ENCODE data around the gene MMP10.
A peak's percentile ranks its signal among the peaks of the same experiment; 100 is the strongest.
"Not testable (repeated sequence)": the region's sequence is repeated elsewhere in the genome, so short reads cannot be mapped to it uniquely, and the experiment has no call there.

DNA sequence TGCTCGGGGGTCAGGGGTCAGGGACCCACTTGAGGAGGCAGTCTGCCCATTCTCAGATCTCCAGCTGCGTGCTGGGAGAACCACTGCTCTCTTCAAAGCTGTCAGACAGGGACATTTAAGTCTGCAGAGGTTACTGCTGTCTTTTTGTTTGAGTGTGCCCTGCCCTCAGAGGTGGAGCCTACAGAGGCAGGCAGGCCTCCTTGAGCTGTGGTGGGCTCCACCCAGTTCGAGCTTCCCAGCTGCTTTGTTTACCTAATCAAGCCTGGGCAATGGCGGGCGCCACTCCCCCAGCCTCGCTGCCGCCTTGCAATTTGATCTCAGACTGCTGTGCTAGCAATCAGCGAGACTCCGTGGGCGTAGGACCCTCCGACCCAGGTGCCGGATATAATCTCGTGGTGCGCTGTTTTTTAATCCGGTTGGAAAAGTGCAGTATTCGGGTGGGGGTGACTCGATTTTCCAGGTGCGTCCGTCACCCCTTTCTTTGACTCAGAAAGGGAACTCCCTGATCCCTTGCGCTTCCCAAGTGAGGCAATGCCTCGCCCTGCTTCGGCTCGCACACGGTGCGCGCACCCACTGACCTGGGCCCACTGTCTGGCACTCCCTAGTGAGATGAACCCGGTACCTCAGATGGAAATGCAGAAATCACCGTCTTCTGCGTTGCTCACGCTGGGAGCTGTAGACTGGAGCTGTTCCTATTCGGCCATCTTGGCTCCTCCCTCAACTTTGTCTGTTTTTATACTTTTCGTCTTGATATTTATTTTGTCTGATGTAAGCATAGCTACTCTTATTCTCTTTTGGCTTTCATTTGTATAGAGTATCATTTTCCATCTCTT, 33.5 kb downstream of the MMP10 start:
- TF ChIP-seq CTBP1 (IDR thresholded peaks at IDR 0.05; ENCODE audit: borderline replicate concordance) = 0 out of 2 replicates have a peak, but pooled peaks have one; percentile 6
- TF ChIP-seq SUZ12 (IDR thresholded peaks at IDR 0.05); FOXK2 (IDR thresholded peaks at IDR 0.05); LEF1 (IDR thresholded peaks at IDR 0.05; ENCODE audit: borderline replicate concordance); NFRKB (IDR thresholded peaks at IDR 0.05); FOXM1 (IDR thresholded peaks at IDR 0.05; ENCODE audit: borderline replicate concordance); ELF4 (IDR thresholded peaks at IDR 0.05); ZNF384 (IDR thresholded peaks at IDR 0.05); TARDBP (IDR thresholded peaks at IDR 0.05): not testable (repeated sequence)
- TF ChIP-seq, protein P1, sequence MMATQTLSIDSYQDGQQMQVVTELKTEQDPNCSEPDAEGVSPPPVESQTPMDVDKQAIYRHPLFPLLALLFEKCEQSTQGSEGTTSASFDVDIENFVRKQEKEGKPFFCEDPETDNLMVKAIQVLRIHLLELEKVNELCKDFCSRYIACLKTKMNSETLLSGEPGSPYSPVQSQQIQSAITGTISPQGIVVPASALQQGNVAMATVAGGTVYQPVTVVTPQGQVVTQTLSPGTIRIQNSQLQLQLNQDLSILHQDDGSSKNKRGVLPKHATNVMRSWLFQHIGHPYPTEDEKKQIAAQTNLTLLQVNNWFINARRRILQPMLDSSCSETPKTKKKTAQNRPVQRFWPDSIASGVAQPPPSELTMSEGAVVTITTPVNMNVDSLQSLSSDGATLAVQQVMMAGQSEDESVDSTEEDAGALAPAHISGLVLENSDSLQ (IDR thresholded peaks at IDR 0.05) = not testable (repeated sequence)

All from HEK293T (cell line).